Measurements from ENCODE around the gene TMSB10.
A peak's percentile ranks its signal among the peaks of the same experiment; 100 is the strongest.

The TMSB10 gene

GRCh38 chr2:84924173-84925106, 19.0 kb downstream of the TMSB10 start:
- TF ChIP-seq CTCF (IDR thresholded peaks at IDR 0.05; ENCODE audit: insufficient read depth, low read depth, low read length, missing control alignments) = no peak
- peak overlapping the region; percentile 20 for H3K4me3 ChIP-seq (ENCODE audit: low read depth, low read length)
- DNase-seq (ENCODE audit: low read depth) = peak; percentile 85

GRCh38 chr2:84925336-84925723, 19.9 kb downstream of the TMSB10 start:
- no peak for DNase-seq (ENCODE audit: low read depth)
- no peak for TF ChIP-seq CTCF (IDR thresholded peaks at IDR 0.05; ENCODE audit: insufficient read depth, low read depth, low read length, missing control alignments)
- no peak overlapping the region for H3K4me3 ChIP-seq (ENCODE audit: low read depth, low read length)

GRCh38 chr2:84925724-84926376, 20.4 kb downstream of the TMSB10 start:
- peak; percentile 99 for DNase-seq (ENCODE audit: low read depth)
- peak overlapping the region; percentile 69 for H3K4me3 ChIP-seq (ENCODE audit: low read depth, low read length)

DNA sequence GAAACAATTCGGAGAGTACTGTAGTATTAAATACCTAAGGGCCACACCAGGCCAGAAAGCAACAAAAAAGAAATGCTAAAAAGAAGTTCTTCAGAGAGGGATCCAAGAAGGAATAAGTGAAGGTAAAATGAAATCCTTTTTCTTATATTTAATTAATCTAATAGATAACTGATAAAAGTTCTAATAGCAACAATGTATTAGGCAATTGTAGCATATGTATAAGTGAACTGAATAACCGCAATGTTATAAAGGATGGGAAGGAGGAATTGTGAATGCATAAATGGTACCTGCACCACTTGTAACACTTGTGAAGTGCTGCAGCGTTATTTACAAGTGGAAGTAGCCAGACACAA, 21.8 kb downstream of the TMSB10 start:
- DNase-seq (ENCODE audit: low read depth) = peak; percentile 27
- peak overlapping the region; percentile 69 for H3K4me3 ChIP-seq (ENCODE audit: low read depth, low read length)
- no peak for TF ChIP-seq CTCF (IDR thresholded peaks at IDR 0.05; ENCODE audit: insufficient read depth, low read depth, low read length, missing control alignments)

More at GRCh38 chr2:84925724-84926376, 20.4 kb downstream of the TMSB10 start:
- TF ChIP-seq CTCF (IDR thresholded peaks at IDR 0.05; ENCODE audit: insufficient read depth, low read depth, low read length, missing control alignments) = peak; percentile 99

DNA sequence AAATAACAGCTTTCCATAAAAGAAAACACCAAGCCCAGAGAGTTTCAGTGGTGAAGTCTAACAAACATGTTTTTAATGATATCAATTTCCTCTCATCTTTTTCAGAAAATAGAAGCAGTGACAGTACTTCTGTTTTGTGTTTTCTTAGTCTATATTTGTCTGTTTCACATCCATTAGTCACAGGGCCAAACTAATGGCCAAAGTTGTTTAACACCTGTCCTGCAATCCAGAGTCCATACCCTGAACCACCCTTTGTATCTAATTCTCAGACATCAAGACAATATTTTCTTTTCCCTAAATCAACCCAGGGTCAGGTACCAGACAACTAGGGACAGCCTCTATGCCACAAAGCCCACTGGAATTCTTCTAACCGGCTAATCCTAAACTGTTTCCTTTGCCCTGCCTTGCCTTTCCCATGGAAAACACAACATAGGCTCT, 25.9 kb downstream of the TMSB10 start:
- peak overlapping the region; percentile 23; the same call in 1 of the 2 replicates for H3K4me3 ChIP-seq (ENCODE audit: low read depth, low read length)
- TF ChIP-seq CTCF (IDR thresholded peaks at IDR 0.05; ENCODE audit: insufficient read depth, low read depth, low read length, missing control alignments) = no peak
- peak; percentile 83 for DNase-seq (ENCODE audit: low read depth)

GRCh38 chr2:84938194-84938879, 32.9 kb downstream of the TMSB10 start:
- no peak for TF ChIP-seq CTCF (IDR thresholded peaks at IDR 0.05; ENCODE audit: insufficient read depth, low read depth, low read length, missing control alignments)
- peak overlapping the region; percentile 59 for H3K4me3 ChIP-seq (ENCODE audit: low read depth, low read length)
- peak; percentile 87 for DNase-seq (ENCODE audit: low read depth)
